CD14-positive monocyte (primary cell): ENCODE data around the gene B3GLCT. TPM values are rescaled to one million over a fixed set of nuclear protein-coding genes. Genes with fewer than 3 reads are reported as not detected.

Experiments used
- DNase-seq, 3 donors: peaks; one replicate each; pipeline ENCODE4 v3.0.0-alpha.2; 2011 to 2022
- H2AFZ ChIP-seq: 2 replicates; pipeline ENCODE4 v1.6.0; 2012; ENCODE audit warnings: mild to moderate bottlenecking, low read depth, low read length, inconsistent platforms; ENCODE audit not compliant: insufficient read depth, poor library complexity, severe bottlenecking
- H3K27ac ChIP-seq, 2 donors: 1 replicate in 1 of 2; 2 replicates in 1 of 2; pipeline ENCODE4 v1.5.1; 2012 to 2013; ENCODE audit warnings: low read length in 2 of 2, control low read depth in 1 of 2, inconsistent platforms in 1 of 2, low read depth in 1 of 2, mild to moderate bottlenecking in 1 of 2
- H3K27me3 ChIP-seq, 2 donors: one replicate each; pipeline versions ENCODE4 v1.6.0 to v1.6.1; 2011 to 2013; ENCODE audit warnings: low read length in 2 of 2; ENCODE audit not compliant: control insufficient read depth in 2 of 2, insufficient read depth in 2 of 2
- H3K36me3 ChIP-seq, 2 donors: replicated peaks in 1 of 2; 1 replicate in 1 of 2; 2 replicates in 1 of 2; pipeline versions ENCODE4 v1.5.1 to v1.6.1; 2012 to 2013; ENCODE audit warnings: low read length in 2 of 2, control low read depth in 1 of 2, inconsistent platforms in 1 of 2, mild to moderate bottlenecking in 1 of 2; ENCODE audit not compliant: insufficient read depth in 2 of 2, control insufficient read depth in 1 of 2
- H3K4me1 ChIP-seq, 2 donors: 1 replicate in 1 of 2; 2 replicates in 1 of 2; pipeline versions ENCODE4 v1.5.1 to v1.6.1; 2012 to 2013; ENCODE audit warnings: low read length in 2 of 2, control low read depth in 1 of 2, inconsistent platforms in 1 of 2, mild to moderate bottlenecking in 1 of 2, moderate library complexity in 1 of 2; ENCODE audit not compliant: insufficient read depth in 2 of 2, control insufficient read depth in 1 of 2
- H3K4me2 ChIP-seq: replicated peaks from 2 replicates; pipeline ENCODE3; 2012; ENCODE audit warnings: low read length, moderate library complexity, mild to moderate bottlenecking; ENCODE audit not compliant: poor library complexity, severe bottlenecking; ENCODE audit errors: extremely low read depth
- H3K4me3 ChIP-seq, 3 experiments: fragments of 200-600 bp in 1 of 3; sonication (generic) in 1 of 3; replicated peaks in 1 of 3; 1 replicate in 2 of 3; 2 replicates in 1 of 3; pipeline ENCODE4 v1.5.1; 2011 to 2013; ENCODE audit warnings: low read length in 3 of 3, mild to moderate bottlenecking in 3 of 3, control low read depth in 2 of 3, low read depth in 2 of 3, inconsistent platforms in 1 of 3, moderate library complexity in 1 of 3
- H3K79me2 ChIP-seq: 2 replicates; pipeline ENCODE4 v1.6.0; 2012; ENCODE audit warnings: mild to moderate bottlenecking, control low read depth, inconsistent platforms, low read length, moderate library complexity; ENCODE audit not compliant: insufficient read depth
- H3K9ac ChIP-seq: 2 replicates; pipeline ENCODE4 v1.6.0; 2017; ENCODE audit warnings: low read length, mild to moderate bottlenecking; ENCODE audit not compliant: insufficient read depth, poor library complexity, severe bottlenecking
- H3K9me3 ChIP-seq, 2 donors: replicated peaks in 1 of 2; 1 replicate in 1 of 2; 2 replicates in 1 of 2; pipeline versions ENCODE4 v1.5.1 to v1.6.1; 2012 to 2013; ENCODE audit warnings: low read length in 2 of 2, control low read depth in 1 of 2; ENCODE audit not compliant: control insufficient read depth in 1 of 2, insufficient read depth in 1 of 2
- H4K20me1 ChIP-seq: 2 replicates; pipeline ENCODE4 v1.6.0; 2012; ENCODE audit warnings: mild to moderate bottlenecking, low read length, control low read depth, moderate library complexity; ENCODE audit not compliant: insufficient read depth
- H3K27ac Mint-ChIP-seq, 7 donors: one replicate each; pipeline ENCODE4 v1.8.0; 2020; ENCODE audit warnings: mild to moderate bottlenecking in 7 of 7, mixed read lengths in 7 of 7, moderate library complexity in 6 of 7, inconsistent platforms in 2 of 7
- H3K27me3 Mint-ChIP-seq, 3 donors: one replicate each; pipeline ENCODE4 v1.8.0; 2021 to 2022; ENCODE audit warnings: low read depth in 3 of 3, mild to moderate bottlenecking in 3 of 3, mixed read lengths in 3 of 3, moderate library complexity in 3 of 3, inconsistent platforms in 1 of 3
- H3K36me3 Mint-ChIP-seq, 2 donors: one replicate each; pipeline ENCODE4 v1.8.0; 2020; ENCODE audit warnings: mixed read lengths in 2 of 2, inconsistent platforms in 1 of 2, mild to moderate bottlenecking in 1 of 2
- H3K4me1 Mint-ChIP-seq: one replicate; pipeline ENCODE4 v1.8.0; 2020; ENCODE audit warnings: mild to moderate bottlenecking, mixed read lengths
- H3K4me3 Mint-ChIP-seq, 2 donors: one replicate each; pipeline ENCODE4 v1.8.0; 2020; ENCODE audit warnings: mild to moderate bottlenecking in 2 of 2, mixed read lengths in 2 of 2, moderate library complexity in 1 of 2
- H3K9me3 Mint-ChIP-seq, 7 donors: one replicate each; pipeline ENCODE4 v1.8.0; 2020 to 2022; ENCODE audit warnings: mixed read lengths in 7 of 7, mild to moderate bottlenecking in 6 of 7, moderate library complexity in 6 of 7, inconsistent platforms in 2 of 7
- WGBS: methylation state at CpG from one replicate; pipeline ENCODE4 v1.1.5; 2013; ENCODE audit warnings: missing lambda C conversion rate; ENCODE audit not compliant: insufficient coverage; 5-methylcytosine and 5-hydroxymethylcytosine counted together
- intact Hi-C, 2 donors: fragments of 100-400 bp; cut with micrococcal nuclease; formaldehyde crosslinking; loops; one replicate each; pipeline versions ENCODE4 v1.15.0 to v1.15.1; 2023
- polyA plus RNA-seq, 3 donors: library from polyadenylated mRNA; depleted of rRNA in 1 of 3; unstranded in 2 of 3; stranded (reverse) in 1 of 3; fragments of 300-500 nt in 2 of 3; fragments of >200 nt in 1 of 3; fragmentation: Illumina TruSeq in 2 of 3; gene quantifications; 1 replicate in 2 of 3; 2 replicates in 1 of 3; pipeline ENCODE4 v1.2.3, GENCODE V29; 2012 to 2021
- TF ChIP-seq, protein P1 (sequence below): fragments of 200-600 bp; IDR thresholded peaks from one replicate; pipeline ENCODE4 v1.8.0; 2022; ENCODE audit warnings: antibody characterized with exemption, mild to moderate bottlenecking

The B3GLCT gene
- polyA plus RNA-seq, 3 donors = 0.63 to 2.0 (median 2.0) TPM

DNA sequence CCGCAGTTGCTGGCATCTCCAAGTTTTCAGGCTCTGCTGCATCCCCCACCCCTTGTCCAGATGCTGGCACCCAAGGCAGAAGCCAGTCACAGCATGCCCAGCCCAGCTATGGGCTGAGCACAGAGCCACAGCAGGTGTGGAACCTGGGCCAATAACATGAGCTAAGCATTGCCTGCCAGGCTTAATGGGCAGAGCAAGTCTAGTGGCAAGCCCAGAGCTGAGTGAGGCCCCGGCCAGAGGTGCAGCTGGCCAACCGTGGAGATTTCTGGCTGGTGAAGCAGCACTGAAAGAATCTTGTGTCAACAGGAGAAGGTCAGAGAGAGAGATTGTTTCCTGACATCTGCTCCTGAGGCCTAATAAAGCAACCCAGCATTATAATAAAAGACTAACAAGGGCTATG lies 111.0 kb downstream of the B3GLCT start:
- no peak overlapping the region for H3K9ac ChIP-seq
- Mint-ChIP-seq H3K4me3 (no peak overlapping the region), H3K27me3 (no peaks in the 10 kb centered on the region), H3K4me1 (no peaks in the 10 kb centered on the region), H3K9me3 (peaks cover 26 to 54% (median 40%) of the 10 kb centered on the region in 7 donors), H3K27ac (no peak overlapping the region), H3K36me3 (no peaks in the 10 kb centered on the region)
- no peaks in the 10 kb centered on the region for H3K36me3 ChIP-seq
- H3K4me1 ChIP-seq = no peaks in the 10 kb centered on the region
- intact Hi-C loops = no loop called here
- H3K4me2 ChIP-seq = no peak overlapping the region
- no peak overlapping the region for H2AFZ ChIP-seq
- TF ChIP-seq, protein P1, sequence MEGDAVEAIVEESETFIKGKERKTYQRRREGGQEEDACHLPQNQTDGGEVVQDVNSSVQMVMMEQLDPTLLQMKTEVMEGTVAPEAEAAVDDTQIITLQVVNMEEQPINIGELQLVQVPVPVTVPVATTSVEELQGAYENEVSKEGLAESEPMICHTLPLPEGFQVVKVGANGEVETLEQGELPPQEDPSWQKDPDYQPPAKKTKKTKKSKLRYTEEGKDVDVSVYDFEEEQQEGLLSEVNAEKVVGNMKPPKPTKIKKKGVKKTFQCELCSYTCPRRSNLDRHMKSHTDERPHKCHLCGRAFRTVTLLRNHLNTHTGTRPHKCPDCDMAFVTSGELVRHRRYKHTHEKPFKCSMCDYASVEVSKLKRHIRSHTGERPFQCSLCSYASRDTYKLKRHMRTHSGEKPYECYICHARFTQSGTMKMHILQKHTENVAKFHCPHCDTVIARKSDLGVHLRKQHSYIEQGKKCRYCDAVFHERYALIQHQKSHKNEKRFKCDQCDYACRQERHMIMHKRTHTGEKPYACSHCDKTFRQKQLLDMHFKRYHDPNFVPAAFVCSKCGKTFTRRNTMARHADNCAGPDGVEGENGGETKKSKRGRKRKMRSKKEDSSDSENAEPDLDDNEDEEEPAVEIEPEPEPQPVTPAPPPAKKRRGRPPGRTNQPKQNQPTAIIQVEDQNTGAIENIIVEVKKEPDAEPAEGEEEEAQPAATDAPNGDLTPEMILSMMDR = no peak
- DNase-seq = no peak
- 91% methylated on average over 1 of the region's 3 CpGs for WGBS
- no peak overlapping the region for H3K4me3 ChIP-seq
- H3K79me2 ChIP-seq = no peaks in the 10 kb centered on the region
- no peaks in the 10 kb centered on the region for H4K20me1 ChIP-seq
- peaks cover 35 to 38% of the 10 kb centered on the region in 2 donors for H3K9me3 ChIP-seq
- H3K27ac ChIP-seq = no peak overlapping the region
- H3K27me3 ChIP-seq = no peaks in the 10 kb centered on the region

DNA sequence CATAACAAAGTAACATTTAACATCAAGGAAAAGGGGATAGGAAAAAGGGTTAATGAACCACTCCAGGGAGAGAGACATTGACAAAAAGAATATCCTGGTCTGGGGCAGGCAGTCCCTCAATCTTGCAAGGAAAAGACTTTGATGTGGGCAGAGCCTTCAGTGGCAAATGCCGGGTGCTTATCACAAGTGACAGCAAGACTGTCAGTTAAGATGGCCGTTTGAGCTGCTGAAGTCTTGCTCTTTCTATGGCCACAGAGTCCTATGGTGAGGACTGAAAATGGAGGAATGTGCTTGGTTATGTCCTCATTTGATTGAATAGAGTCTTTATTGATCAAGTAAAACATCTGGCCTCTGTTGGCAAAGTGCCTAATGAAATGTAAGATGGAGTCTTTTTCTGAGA lies 112.1 kb downstream of the B3GLCT start:
- no peaks in the 10 kb centered on the region for H3K36me3 ChIP-seq
- no peak overlapping the region for H2AFZ ChIP-seq

More for the DNA sequence above, 112.1 kb downstream of the B3GLCT start:
- Histone ChIP-seq H4K20me1 (no peaks in the 10 kb centered on the region), H3K79me2 (no peaks in the 10 kb centered on the region), H3K4me2 (no peak overlapping the region), H3K9ac (no peak overlapping the region), H3K4me1 (no peaks in the 10 kb centered on the region), H3K4me3 (no peak overlapping the region), H3K9me3 (peaks cover 43 to 47% of the 10 kb centered on the region in 2 donors), H3K27me3 (no peaks in the 10 kb centered on the region), H3K27ac (no peak overlapping the region)
- intact Hi-C loops = no loop called here
- Mint-ChIP-seq H3K27me3 (no peaks in the 10 kb centered on the region), H3K27ac (no peak overlapping the region), H3K4me1 (no peaks in the 10 kb centered on the region), H3K4me3 (no peak overlapping the region), H3K36me3 (no peaks in the 10 kb centered on the region), H3K9me3 (peaks cover 27 to 61% (median 46%) of the 10 kb centered on the region in 7 donors)
- no peak for DNase-seq
- TF ChIP-seq, protein P1 = no peak
- WGBS = 78% methylated on average over 2 of the region's 2 CpGs
